Panc1 (cell line): ENCODE measurements around the gene GON7.

Source experiments
- CTCF ChIP-seq: fragments of 450-650 bp; IDR thresholded peaks from 2 replicates; pipeline ENCODE4 v1.5.1; 2017; ENCODE audit warnings: mild to moderate bottlenecking
- POLR2AphosphoS5 ChIP-seq: IDR thresholded peaks from 2 replicates; pipeline ENCODE4 v1.6.1; 2012; ENCODE audit warnings: mild to moderate bottlenecking, low read depth, low read length, moderate library complexity
- REST ChIP-seq, 2 experiments: IDR thresholded peaks; 2 replicates each; pipeline ENCODE4 v1.6.1; 2011 to 2012; ENCODE audit warnings: low read depth in 2 of 2, control low read depth in 1 of 2, low read length in 1 of 2, mild to moderate bottlenecking in 1 of 2, moderate library complexity in 1 of 2; ENCODE audit not compliant: insufficient read depth in 1 of 2

GRCh38 chr14:93171376-93171775 lies 35.5 kb downstream of the GON7 start:
- no peak for TF ChIP-seq CTCF
- TF ChIP-seq POLR2AphosphoS5 = no peak
- TF ChIP-seq REST (IDR thresholded peaks at IDR 0.05; ENCODE audit: insufficient read depth in 1 of 2, low read depth in 2 of 2, low read length in 1 of 2) = no peak
